ENCODE measurements around the gene VPS13D. TPM values are rescaled to one million over a fixed set of nuclear protein-coding genes. Genes with fewer than 3 reads are reported as not detected.
"Not testable (repeated sequence)": the region's sequence is repeated elsewhere in the genome, so short reads cannot be mapped to it uniquely, and the experiment has no call there.

VPS13D gene
- total RNA-seq, 1 experiment from 2014 or later, result 30.7 TPM

- ATAC-seq, result no peak
- CTCF ChIA-PET, result no interaction called here
Measured at GRCh38 chr1:12453400-12454343, 223.8 kb downstream of the VPS13D start.

DNA sequence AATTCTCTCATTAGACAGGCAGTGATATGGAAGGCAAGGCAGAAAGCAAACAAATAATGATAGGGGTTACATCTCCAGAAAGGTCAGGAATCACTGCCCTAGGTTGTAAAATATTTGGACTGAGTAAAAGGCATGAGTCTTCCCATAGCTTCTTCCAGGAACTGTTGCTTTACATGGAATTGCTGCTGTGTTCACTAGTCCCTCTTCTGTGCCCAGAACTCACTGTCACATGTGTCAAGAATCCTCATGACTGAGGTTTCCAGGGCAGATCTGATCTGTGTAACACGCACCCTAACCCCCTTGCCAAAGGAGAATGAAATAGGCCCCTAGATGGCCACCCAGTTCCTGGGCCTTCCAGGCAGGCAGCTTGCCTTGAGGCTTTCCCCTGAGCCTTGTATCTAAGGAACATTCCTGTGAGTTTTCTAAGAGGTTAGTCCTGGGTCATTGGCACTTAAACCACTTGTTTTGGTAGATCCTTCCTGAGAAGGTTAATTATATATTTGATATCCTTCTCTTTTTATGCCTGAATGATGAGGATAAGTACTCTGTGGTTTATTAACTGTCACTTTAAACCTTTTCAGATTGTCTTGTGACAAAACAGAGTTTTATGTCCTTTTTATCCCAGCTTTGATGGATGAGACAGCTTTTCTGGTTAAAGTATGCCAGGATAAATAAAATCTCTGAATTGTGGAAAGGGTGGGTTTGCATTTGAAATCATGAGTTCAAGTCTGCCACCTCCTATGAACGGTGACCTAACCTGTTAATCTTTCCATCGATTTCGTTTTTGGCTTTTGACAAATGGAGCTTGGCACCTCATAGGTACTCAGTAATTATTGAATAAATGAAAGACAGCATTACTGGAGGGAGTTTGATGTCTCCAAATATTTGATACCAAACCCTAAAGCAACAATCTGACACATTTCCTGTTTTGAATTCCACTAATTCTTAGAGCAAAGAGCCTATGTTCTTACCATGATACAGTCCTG lies 224.9 kb downstream of the VPS13D start:
- Histone ChIP-seq H3K9ac (ENCODE audit: low read length) (no peak overlapping the region), H3K9me2 (replicated peaks; ENCODE audit: low read length) (no peaks in the 10 kb centered on the region), H2AFZ (ENCODE audit: low read length) (no peak overlapping the region), H3K4me3 (ENCODE audit: low read length) (no peak overlapping the region), H3K27me3 (ENCODE audit: low read length) (no peaks in the 10 kb centered on the region), H3K4me1 (ENCODE audit: insufficient read depth, low read length) (peaks cover 50% of the 10 kb centered on the region), H4K20me1 (ENCODE audit: low read length) (no peaks in the 10 kb centered on the region), H3K36me3 (ENCODE audit: low read depth, low read length) (peaks cover 8% of the 10 kb centered on the region; the same call in 1 of the 2 replicates), H3K79me2 (ENCODE audit: low read length) (no peaks in the 10 kb centered on the region), H3K4me2 (ENCODE audit: low read length) (0 out of 2 replicates have a peak overlapping the region, but pooled peaks have one; percentile 0), H3K27ac (ENCODE audit: low read length) (no peak overlapping the region), H3F3A (ENCODE audit: low read length, unreplicated experiment) (peaks cover 3% of the 10 kb centered on the region), H3K9me3 (ENCODE audit: low read length) (no peaks in the 10 kb centered on the region)
- TF ChIP-seq, protein P1, sequence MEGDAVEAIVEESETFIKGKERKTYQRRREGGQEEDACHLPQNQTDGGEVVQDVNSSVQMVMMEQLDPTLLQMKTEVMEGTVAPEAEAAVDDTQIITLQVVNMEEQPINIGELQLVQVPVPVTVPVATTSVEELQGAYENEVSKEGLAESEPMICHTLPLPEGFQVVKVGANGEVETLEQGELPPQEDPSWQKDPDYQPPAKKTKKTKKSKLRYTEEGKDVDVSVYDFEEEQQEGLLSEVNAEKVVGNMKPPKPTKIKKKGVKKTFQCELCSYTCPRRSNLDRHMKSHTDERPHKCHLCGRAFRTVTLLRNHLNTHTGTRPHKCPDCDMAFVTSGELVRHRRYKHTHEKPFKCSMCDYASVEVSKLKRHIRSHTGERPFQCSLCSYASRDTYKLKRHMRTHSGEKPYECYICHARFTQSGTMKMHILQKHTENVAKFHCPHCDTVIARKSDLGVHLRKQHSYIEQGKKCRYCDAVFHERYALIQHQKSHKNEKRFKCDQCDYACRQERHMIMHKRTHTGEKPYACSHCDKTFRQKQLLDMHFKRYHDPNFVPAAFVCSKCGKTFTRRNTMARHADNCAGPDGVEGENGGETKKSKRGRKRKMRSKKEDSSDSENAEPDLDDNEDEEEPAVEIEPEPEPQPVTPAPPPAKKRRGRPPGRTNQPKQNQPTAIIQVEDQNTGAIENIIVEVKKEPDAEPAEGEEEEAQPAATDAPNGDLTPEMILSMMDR (conservative IDR thresholded peaks at IDR 0.05; ENCODE audit: low read depth, low read length), result no peak
- no peak for TF ChIP-seq EZH2 (IDR thresholded peaks at IDR 0.05; ENCODE audit: low read length, unreplicated experiment)
- no peak for TF ChIP-seq EZH2phosphoT487 (IDR thresholded peaks at IDR 0.05; ENCODE audit: borderline replicate concordance, low read length)
- intact Hi-C loops (cut with micrococcal nuclease), result loop anchor here (2.0 kb wide), 1 partner anchor 18 kb away; no protein-coding TSS in a partner anchor
- ATAC-seq (peak; percentile 39), DNase-seq (peak; percentile 57)
- CTCF ChIA-PET, result no interaction called here
- BruUV-seq (replicated peaks), result no TSS peak
- POLR2A ChIA-PET (ENCODE audit: unreplicated experiment), result no interaction called here

More at GRCh38 chr1:12453400-12454343, 223.8 kb downstream of the VPS13D start:
- DNase-seq, result no peak
- POLR2A ChIA-PET (ENCODE audit: unreplicated experiment), result no interaction called here
- H3K4me1 ChIP-seq (ENCODE audit: insufficient read depth, low read length), result peaks cover 47% of the 10 kb centered on the region
- H3K27me3 ChIP-seq (ENCODE audit: low read length), result no peaks in the 10 kb centered on the region
- no peak overlapping the region for H3K27ac ChIP-seq (ENCODE audit: low read length)
- H3K79me2 ChIP-seq (ENCODE audit: low read length), result no peaks in the 10 kb centered on the region
- BruUV-seq (replicated peaks), result no TSS peak
- H2AFZ ChIP-seq (ENCODE audit: low read length), result no peak overlapping the region
- H3K9me3 ChIP-seq (ENCODE audit: low read length), result no peaks in the 10 kb centered on the region
- H3K9me2 ChIP-seq (replicated peaks; ENCODE audit: low read length), result no peaks in the 10 kb centered on the region
- peaks cover 3% of the 10 kb centered on the region for H3F3A ChIP-seq (ENCODE audit: low read length, unreplicated experiment)
- H3K4me2 ChIP-seq (ENCODE audit: low read length), result no peak overlapping the region
- no peak overlapping the region for H3K4me3 ChIP-seq (ENCODE audit: low read length)
- intact Hi-C loops (cut with micrococcal nuclease), result loop anchor here (2.0 kb wide), 1 partner anchor 17 kb away; no protein-coding TSS in a partner anchor
- H3K36me3 ChIP-seq (ENCODE audit: low read depth, low read length), result peaks cover 8% of the 10 kb centered on the region; the same call in 1 of the 2 replicates
- no peak overlapping the region for H3K9ac ChIP-seq (ENCODE audit: low read length)
- TF ChIP-seq EZH2 (IDR thresholded peaks at IDR 0.05; ENCODE audit: low read length, unreplicated experiment) (no peak), EZH2phosphoT487 (IDR thresholded peaks at IDR 0.05; ENCODE audit: borderline replicate concordance, low read length) (no peak)
- TF ChIP-seq, protein P1 (conservative IDR thresholded peaks at IDR 0.05; ENCODE audit: low read depth, low read length), result no peak
- no peaks in the 10 kb centered on the region for H4K20me1 ChIP-seq (ENCODE audit: low read length)

- H3F3A ChIP-seq (ENCODE audit: low read length, unreplicated experiment); POLR2A ChIA-PET (ENCODE audit: unreplicated experiment): not testable (repeated sequence)
- H3K4me1 ChIP-seq (ENCODE audit: insufficient read depth, low read length), result peaks cover 52% of the 10 kb centered on the region
Measured at GRCh38 chr1:12456081-12456480, 226.3 kb downstream of the VPS13D start.

More at GRCh38 chr1:12456081-12456480, 226.3 kb downstream of the VPS13D start:
- H3K36me3 ChIP-seq (ENCODE audit: low read depth, low read length); CTCF ChIA-PET; H3K27me3 ChIP-seq (ENCODE audit: low read length); H2AFZ ChIP-seq (ENCODE audit: low read length); H3K4me3 ChIP-seq (ENCODE audit: low read length); H3K9ac ChIP-seq (ENCODE audit: low read length); DNase-seq; BruUV-seq (replicated peaks); H3K79me2 ChIP-seq (ENCODE audit: low read length); H4K20me1 ChIP-seq (ENCODE audit: low read length); H3K9me2 ChIP-seq (replicated peaks; ENCODE audit: low read length); H3K4me2 ChIP-seq (ENCODE audit: low read length); H3K9me3 ChIP-seq (ENCODE audit: low read length); H3K27ac ChIP-seq (ENCODE audit: low read length); ATAC-seq: not testable (repeated sequence)
- intact Hi-C loops (cut with micrococcal nuclease), result loop anchor here (2.0 kb wide), 1 partner anchor 23 kb away; no protein-coding TSS in a partner anchor

Measured in PC-3 (cell line).